Measurements from ENCODE around the gene GRAMD1A. TPM values are rescaled to one million over a fixed set of nuclear protein-coding genes. Genes with fewer than 3 reads are reported as not detected.
A peak's percentile ranks its signal among the peaks of the same experiment; 100 is the strongest.

The GRAMD1A gene
- total RNA-seq, 1 experiment from 2014 or later = 62.7 TPM

GRCh38 chr19:35063940-35064818 is 64.1 kb downstream of the GRAMD1A start:
- POLR2A ChIA-PET (ENCODE audit: unreplicated experiment) = no interaction called here
- CTCF ChIA-PET = interaction anchor here (0.6 kb wide), 1 partner anchor 79 kb away, joined by 4 read pairs; no protein-coding TSS in a partner anchor
- TF ChIP-seq CTCF (conservative IDR thresholded peaks at IDR 0.05) (no peak), EZH2 (IDR thresholded peaks at IDR 0.05; ENCODE audit: low read depth) (no peak)
- Histone ChIP-seq H3K4me2 (no peak overlapping the region), H3K27ac (no peak overlapping the region), H3K9me3 (ENCODE audit: insufficient read depth, low read depth) (no peaks in the 10 kb centered on the region), H3K79me2 (ENCODE audit: low read depth) (no peaks in the 10 kb centered on the region), H3K4me1 (replicated peaks; ENCODE audit: insufficient read depth) (peaks cover 17% of the 10 kb centered on the region), H3F3A (ENCODE audit: insufficient read depth, low read depth) (peaks cover 15% of the 10 kb centered on the region; the same call in 1 of the 2 replicates), H3K36me3 (ENCODE audit: low read depth) (no peaks in the 10 kb centered on the region), H3K27me3 (ENCODE audit: insufficient read depth, low read depth) (no peaks in the 10 kb centered on the region), H4K20me1 (ENCODE audit: insufficient read depth) (no peaks in the 10 kb centered on the region), H3K4me3 (no peak overlapping the region), H3K9me2 (ENCODE audit: insufficient read depth) (no peaks in the 10 kb centered on the region), H2AFZ (no peak overlapping the region)
- intact Hi-C loops (cut with micrococcal nuclease; ENCODE audit: unreplicated experiment) = no loop called here
- DNase-seq = peak in 1 of 2 experiments; percentile 67
- BruUV-seq (replicated peaks) = no TSS peak

GRCh38 chr19:35065574-35065973 is 65.5 kb downstream of the GRAMD1A start:
- CTCF ChIA-PET = no interaction called here

DNA sequence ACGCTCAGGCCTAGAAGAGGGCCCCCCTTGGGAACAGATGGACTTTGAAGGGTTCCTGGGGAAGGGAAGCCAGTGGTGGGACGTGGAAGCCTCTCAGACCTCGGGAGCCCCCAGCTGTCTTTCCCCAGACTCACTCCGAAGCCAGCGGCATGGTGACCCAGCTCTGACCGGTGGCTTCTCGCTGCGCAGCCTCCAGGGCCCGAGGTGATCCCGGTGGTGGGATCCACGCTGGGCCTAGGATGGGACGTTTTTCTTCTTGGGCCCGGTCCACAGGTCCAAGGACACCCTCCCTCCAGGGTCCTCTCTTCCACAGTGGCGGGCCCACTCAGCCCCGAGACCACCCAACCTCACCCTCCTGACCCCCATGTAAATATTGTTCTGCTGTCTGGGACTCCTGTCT is 66.0 kb downstream of the GRAMD1A start:
- no peaks in the 10 kb centered on the region for H3K9me2 ChIP-seq (ENCODE audit: insufficient read depth)
- CTCF ChIA-PET = interaction anchor here (0.7 to 2.3 kb wide), 2 partner anchors 60 to 75 kb away, joined by 3 to 23 read pairs; no protein-coding TSS in a partner anchor
- no peak overlapping the region for H3K4me2 ChIP-seq
- intact Hi-C loops (cut with micrococcal nuclease; ENCODE audit: unreplicated experiment) = loop anchor here (5.0 kb wide), 3 partner anchors 94 to 201 kb away; partner anchors contain the start of genes LSR and USF2
- peaks cover 15% of the 10 kb centered on the region; the same call in 1 of the 2 replicates for H3F3A ChIP-seq (ENCODE audit: insufficient read depth, low read depth)
- no peak overlapping the region for H3K27ac ChIP-seq
- H3K79me2 ChIP-seq (ENCODE audit: low read depth) = no peaks in the 10 kb centered on the region
- no TSS peak for BruUV-seq (replicated peaks)
- H3K4me3 ChIP-seq = no peak overlapping the region
- TF ChIP-seq EZH2 (IDR thresholded peaks at IDR 0.05; ENCODE audit: low read depth) = no peak
- no peak for TF ChIP-seq CTCF (conservative IDR thresholded peaks at IDR 0.05)
- no peak overlapping the region for H2AFZ ChIP-seq
- no peaks in the 10 kb centered on the region for H3K27me3 ChIP-seq (ENCODE audit: insufficient read depth, low read depth)
- POLR2A ChIA-PET (ENCODE audit: unreplicated experiment) = interaction anchor here (0.6 kb wide), 1 partner anchor 76 kb away, joined by 5 read pairs; no protein-coding TSS in a partner anchor
- no peaks in the 10 kb centered on the region for H4K20me1 ChIP-seq (ENCODE audit: insufficient read depth)
- no peak for DNase-seq
- H3K4me1 ChIP-seq (replicated peaks; ENCODE audit: insufficient read depth) = peaks cover 23% of the 10 kb centered on the region
- no peaks in the 10 kb centered on the region for H3K36me3 ChIP-seq (ENCODE audit: low read depth)
- no peaks in the 10 kb centered on the region for H3K9me3 ChIP-seq (ENCODE audit: insufficient read depth, low read depth)

More at GRCh38 chr19:35065574-35065973, 65.5 kb downstream of the GRAMD1A start:
- Histone ChIP-seq H3K9me2 (ENCODE audit: insufficient read depth) (no peaks in the 10 kb centered on the region), H3K36me3 (ENCODE audit: low read depth) (no peaks in the 10 kb centered on the region), H3K79me2 (ENCODE audit: low read depth) (no peaks in the 10 kb centered on the region), H3K9me3 (ENCODE audit: insufficient read depth, low read depth) (no peaks in the 10 kb centered on the region), H3K27me3 (ENCODE audit: insufficient read depth, low read depth) (no peaks in the 10 kb centered on the region), H3K4me3 (no peak overlapping the region), H3K27ac (no peak overlapping the region), H3K4me2 (no peak overlapping the region), H3F3A (ENCODE audit: insufficient read depth, low read depth) (peaks cover 15% of the 10 kb centered on the region; the same call in 1 of the 2 replicates), H4K20me1 (ENCODE audit: insufficient read depth) (no peaks in the 10 kb centered on the region), H3K4me1 (replicated peaks; ENCODE audit: insufficient read depth) (peaks cover 23% of the 10 kb centered on the region), H2AFZ (no peak overlapping the region)
- intact Hi-C loops (cut with micrococcal nuclease; ENCODE audit: unreplicated experiment) = loop anchor here (5.0 kb wide), 3 partner anchors 93 to 202 kb away; partner anchors contain the start of genes LSR and USF2
- no peak for TF ChIP-seq EZH2 (IDR thresholded peaks at IDR 0.05; ENCODE audit: low read depth)
- no peak for TF ChIP-seq CTCF (conservative IDR thresholded peaks at IDR 0.05)
- no TSS peak for BruUV-seq (replicated peaks)
- POLR2A ChIA-PET (ENCODE audit: unreplicated experiment) = no interaction called here
- DNase-seq = no peak

All from PC-9 (cell line).